Duodenal mucosa (tissue), 2 donors: Measurements from ENCODE around the gene WWTR1.

ENCODE experiments used
- H3K27ac ChIP-seq: one replicate; pipeline ENCODE4 v1.7.0; 2013; ENCODE audit warnings: low read depth, low read length
- H3K27me3 ChIP-seq, 2 donors: one replicate each; pipeline ENCODE4 v1.7.0; 2013; ENCODE audit warnings: low read length in 2 of 2, control low read depth in 1 of 2; ENCODE audit not compliant: insufficient read depth in 2 of 2, control insufficient read depth in 1 of 2
- H3K36me3 ChIP-seq, 2 donors: one replicate each; pipeline ENCODE4 v1.7.0; 2013; ENCODE audit warnings: low read length in 2 of 2, control low read depth in 1 of 2; ENCODE audit not compliant: insufficient read depth in 2 of 2, control insufficient read depth in 1 of 2
- H3K4me1 ChIP-seq, 2 donors: one replicate each; pipeline ENCODE4 v1.7.0; 2013; ENCODE audit warnings: low read length in 2 of 2, control low read depth in 1 of 2; ENCODE audit not compliant: insufficient read depth in 2 of 2, control insufficient read depth in 1 of 2
- H3K4me3 ChIP-seq, 2 donors: one replicate each; pipeline ENCODE4 v1.7.0; 2013; ENCODE audit warnings: low read length in 2 of 2, low read depth in 1 of 2
- H3K9ac ChIP-seq, 2 donors: one replicate each; pipeline ENCODE4 v1.7.0; 2013; ENCODE audit warnings: low read length in 2 of 2, low read depth in 1 of 2
- H3K9me3 ChIP-seq, 2 donors: one replicate each; pipeline ENCODE4 v1.7.0; 2013; ENCODE audit warnings: low read length in 2 of 2, control low read depth in 1 of 2; ENCODE audit not compliant: control insufficient read depth in 1 of 2

WWTR1 gene

GRCh38 chr3:149494022-149494758 lies 163.6 kb downstream of the WWTR1 start:
- no peaks in the 10 kb centered on the region for H3K4me1 ChIP-seq
- H3K9ac ChIP-seq: no peak overlapping the region
- H3K27ac ChIP-seq: no peak overlapping the region
- H3K27me3 ChIP-seq: no peaks in the 10 kb centered on the region
- H3K4me3 ChIP-seq: no peak overlapping the region
- no peaks in the 10 kb centered on the region for H3K9me3 ChIP-seq
- H3K36me3 ChIP-seq: peaks cover 0 to 25% of the 10 kb centered on the region in 2 donors

- Histone ChIP-seq H3K9me3 (no peaks in the 10 kb centered on the region), H3K4me1 (no peaks in the 10 kb centered on the region), H3K27me3 (no peaks in the 10 kb centered on the region), H3K27ac (no peak overlapping the region), H3K9ac (no peak overlapping the region), H3K4me3 (no peak overlapping the region), H3K36me3 (peaks cover 0 to 23% of the 10 kb centered on the region in 2 donors)
Measured at GRCh38 chr3:149493315-149494021, 164.4 kb downstream of the WWTR1 start.

DNA sequence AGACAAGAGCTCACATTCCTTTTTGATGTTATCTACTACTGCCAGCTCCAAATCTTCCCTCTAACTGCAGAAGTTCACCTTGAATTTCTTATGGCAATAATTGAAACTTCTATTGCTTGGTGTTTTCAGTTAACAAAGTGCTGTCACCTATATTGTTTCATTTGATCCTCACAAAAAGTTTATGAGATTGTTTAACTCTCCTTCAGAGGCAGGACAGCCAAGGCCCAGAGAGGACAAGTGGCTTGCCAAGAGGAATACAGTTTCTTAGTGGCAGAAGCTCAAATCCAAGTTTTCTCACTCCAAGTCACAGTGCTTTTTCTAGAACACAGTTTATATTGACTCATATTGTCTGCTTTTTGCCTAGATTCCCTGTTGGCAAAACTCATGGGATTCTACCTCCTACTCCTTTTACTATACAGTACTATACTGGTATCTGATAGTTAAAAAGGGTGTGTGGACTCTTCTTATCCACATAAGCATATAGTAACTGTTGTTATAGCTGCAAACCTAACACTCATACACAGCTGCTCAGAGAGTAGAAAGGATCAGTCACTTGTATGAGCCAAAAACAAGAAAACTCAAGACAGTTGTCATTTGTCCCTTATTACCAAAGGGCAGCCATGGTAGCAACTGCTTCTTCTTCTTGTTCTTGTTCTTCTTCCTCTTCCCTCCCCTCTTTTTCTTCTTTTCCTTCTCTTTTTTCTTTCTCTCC lies 167.4 kb downstream of the WWTR1 start:
- Histone ChIP-seq H3K27ac (no peak overlapping the region), H3K36me3 (peaks cover 0 to 27% of the 10 kb centered on the region in 2 donors), H3K4me3 (no peak overlapping the region), H3K9me3 (no peaks in the 10 kb centered on the region), H3K27me3 (no peaks in the 10 kb centered on the region), H3K4me1 (no peaks in the 10 kb centered on the region), H3K9ac (no peak overlapping the region)

DNA sequence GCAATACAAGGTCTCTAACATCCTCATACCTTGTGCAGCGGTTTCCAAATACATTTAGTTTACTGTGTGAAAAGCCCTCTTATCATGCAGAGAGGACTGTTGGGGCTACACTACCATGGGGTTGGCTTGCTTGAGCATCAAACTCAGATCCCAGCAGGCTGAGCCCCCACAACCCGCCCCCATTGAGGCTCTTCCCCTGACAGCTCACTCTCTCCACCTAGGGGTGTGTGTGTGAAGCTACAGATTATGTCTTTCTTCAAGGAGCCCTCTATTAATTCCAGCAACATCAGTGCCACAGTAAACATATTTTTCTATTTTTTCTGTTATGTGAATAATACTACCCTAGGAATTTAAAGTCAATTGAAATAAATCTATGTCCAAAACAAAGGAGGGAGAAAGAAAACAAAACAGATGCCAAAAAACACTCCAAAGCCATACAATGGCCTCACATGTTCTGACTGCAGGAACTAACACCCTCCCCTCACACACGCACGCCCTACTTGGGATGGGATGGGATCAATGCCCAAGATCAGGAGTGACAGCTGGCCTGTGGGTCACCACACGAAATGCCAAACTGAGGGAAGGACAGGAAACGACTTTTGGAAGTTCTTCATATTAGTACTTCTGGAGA lies 168.7 kb downstream of the WWTR1 start:
- Histone ChIP-seq H3K27ac (no peak overlapping the region), H3K27me3 (no peaks in the 10 kb centered on the region), H3K9me3 (no peaks in the 10 kb centered on the region), H3K9ac (no peak overlapping the region), H3K4me1 (no peaks in the 10 kb centered on the region), H3K4me3 (no peak overlapping the region), H3K36me3 (peaks cover 0 to 17% of the 10 kb centered on the region in 2 donors)

- H3K36me3 ChIP-seq: peaks cover 0 to 17% of the 10 kb centered on the region in 2 donors
- H3K9me3 ChIP-seq: no peaks in the 10 kb centered on the region
Measured at GRCh38 chr3:149487598-149488197, 170.1 kb downstream of the WWTR1 start.

DNA sequence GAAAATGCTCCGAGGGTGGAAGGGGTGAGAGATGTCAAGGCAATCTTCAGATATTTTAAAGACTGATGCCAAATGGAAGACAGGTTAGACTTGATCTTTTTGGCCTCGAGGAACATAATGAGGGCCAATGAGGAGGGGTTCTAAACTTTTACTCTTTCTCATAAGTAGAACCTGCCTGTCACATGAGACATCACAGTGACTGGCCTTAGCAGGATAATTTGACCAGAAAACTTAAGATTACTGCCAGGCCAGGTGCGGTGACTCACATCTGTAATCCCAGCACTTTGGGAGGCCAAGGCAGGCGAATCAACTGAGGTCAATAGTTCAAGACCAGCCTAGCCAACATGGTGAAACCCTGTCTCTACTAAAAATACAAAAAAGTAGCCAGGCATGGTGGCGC lies 171.1 kb downstream of the WWTR1 start:
- peaks cover 0 to 16% of the 10 kb centered on the region in 2 donors for H3K36me3 ChIP-seq
- no peak overlapping the region for H3K9ac ChIP-seq
- no peak overlapping the region for H3K4me3 ChIP-seq
- no peak overlapping the region for H3K27ac ChIP-seq
- H3K27me3 ChIP-seq: no peaks in the 10 kb centered on the region
- no peaks in the 10 kb centered on the region for H3K4me1 ChIP-seq
- no peaks in the 10 kb centered on the region for H3K9me3 ChIP-seq

More at GRCh38 chr3:149487598-149488197, 170.1 kb downstream of the WWTR1 start:
- Histone ChIP-seq H3K4me3 (no peak overlapping the region), H3K9ac (no peak overlapping the region), H3K27me3 (no peaks in the 10 kb centered on the region), H3K4me1 (no peaks in the 10 kb centered on the region), H3K27ac (no peak overlapping the region)

DNA sequence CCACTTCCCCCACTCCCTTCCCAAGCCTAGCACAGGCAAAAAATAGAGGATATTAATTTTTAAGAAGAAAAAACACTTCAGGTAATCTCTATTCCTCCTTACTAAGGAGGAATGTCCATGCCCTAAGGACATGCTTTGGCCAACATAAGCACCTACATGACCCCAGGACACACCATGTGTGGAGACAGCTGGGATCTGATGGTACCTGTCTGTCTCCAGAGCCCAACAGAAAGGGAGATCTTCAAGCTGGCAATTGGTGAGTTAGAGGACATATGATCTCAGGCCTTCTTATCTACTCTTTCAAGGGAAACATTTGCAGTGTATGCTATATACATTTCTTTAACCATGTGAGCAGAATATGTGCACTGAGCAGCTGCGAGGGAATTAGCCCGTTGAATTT lies 176.3 kb downstream of the WWTR1 start:
- no peak overlapping the region for H3K4me3 ChIP-seq

GRCh38 chr3:149481056-149481455 lies 176.8 kb downstream of the WWTR1 start:
- no peak overlapping the region for H3K4me3 ChIP-seq
- H3K9me3 ChIP-seq: no peaks in the 10 kb centered on the region
- no peak overlapping the region for H3K27ac ChIP-seq
- H3K36me3 ChIP-seq: no peaks in the 10 kb centered on the region
- no peaks in the 10 kb centered on the region for H3K27me3 ChIP-seq
- peaks cover 3 to 8% of the 10 kb centered on the region in 2 donors for H3K4me1 ChIP-seq
- H3K9ac ChIP-seq: no peak overlapping the region

More for the DNA sequence above, 176.3 kb downstream of the WWTR1 start:
- Histone ChIP-seq H3K27me3 (no peaks in the 10 kb centered on the region), H3K27ac (no peak overlapping the region), H3K4me1 (peaks cover 3 to 8% of the 10 kb centered on the region in 2 donors), H3K36me3 (no peaks in the 10 kb centered on the region), H3K9ac (no peak overlapping the region), H3K9me3 (no peaks in the 10 kb centered on the region)

GRCh38 chr3:149480326-149481017 lies 177.4 kb downstream of the WWTR1 start:
- Histone ChIP-seq H3K9me3 (no peaks in the 10 kb centered on the region), H3K4me3 (peak overlapping the region in 1 of 2 donors; percentile 2), H3K27ac (no peak overlapping the region), H3K27me3 (no peaks in the 10 kb centered on the region), H3K4me1 (peaks cover 3 to 8% of the 10 kb centered on the region in 2 donors), H3K9ac (peak overlapping the region in 1 of 2 donors; percentile 33), H3K36me3 (no peaks in the 10 kb centered on the region)
